ENCODE measurements around the gene GRN.
"Not testable (repeated sequence)": the region's sequence is repeated elsewhere in the genome, so short reads cannot be mapped to it uniquely, and the experiment has no call there.

GRN gene

DNA sequence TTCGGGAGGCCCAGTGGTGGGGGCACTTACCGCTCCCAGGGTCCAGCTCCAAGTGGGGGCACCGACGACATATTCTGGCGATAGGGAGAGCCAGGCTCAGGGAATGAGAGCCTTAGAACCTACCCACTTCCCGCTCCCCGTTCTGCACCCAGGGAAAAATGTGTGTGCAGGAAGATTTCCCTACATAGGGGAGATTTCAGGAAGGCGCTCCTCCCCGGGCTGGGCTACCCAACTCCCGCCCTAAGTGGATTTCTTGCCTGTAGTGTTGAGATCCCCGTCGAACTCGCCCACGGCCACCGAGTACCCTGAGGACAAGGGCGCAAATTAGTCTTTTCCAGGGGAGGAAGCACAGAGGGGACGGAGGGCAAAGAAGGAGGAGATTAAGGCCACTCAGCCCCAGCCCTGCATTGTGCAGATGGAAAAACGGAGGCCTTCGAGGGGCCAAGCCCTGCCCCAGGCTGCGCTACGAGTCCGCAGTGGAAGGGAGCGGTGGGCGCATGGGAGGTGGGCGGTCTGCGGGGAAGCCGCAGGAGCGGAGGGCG, 39.2 kb downstream of the GRN start:
- Histone ChIP-seq H3K4me1 (ENCODE audit: insufficient read depth, low read length) (peaks cover 12% of the 10 kb centered on the region; the same call in 1 of the 2 replicates), H3K9ac (ENCODE audit: low read depth, low read length) (peak overlapping the region; percentile 60), H3K9me3 (ENCODE audit: control insufficient read depth, insufficient read depth, low read length) (no peaks in the 10 kb centered on the region), H3K36me3 (ENCODE audit: insufficient read depth, low read length) (no peaks in the 10 kb centered on the region)

DNA sequence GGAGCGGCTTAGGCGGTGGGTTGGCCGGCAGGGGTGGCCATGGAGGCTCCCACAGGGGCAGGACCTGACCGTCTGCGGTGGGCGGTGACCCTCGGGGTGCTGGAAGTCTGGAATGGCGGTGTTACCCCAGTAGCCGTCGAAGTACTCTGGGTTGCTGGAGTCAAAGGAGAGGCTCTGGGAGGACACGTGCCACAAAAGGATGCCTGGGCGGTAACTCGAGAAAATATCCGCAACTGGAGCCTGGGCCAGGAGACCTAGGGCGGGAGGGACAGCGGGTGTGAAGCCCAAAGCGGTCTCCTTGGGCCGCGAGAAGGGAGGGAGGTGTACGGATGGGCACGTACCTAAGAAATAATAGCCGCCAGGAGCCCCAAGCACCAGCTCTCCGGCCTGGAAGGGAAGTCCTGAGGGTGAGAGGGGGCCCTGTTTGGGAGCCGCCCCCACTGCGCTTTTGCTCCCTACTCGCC, 39.8 kb downstream of the GRN start:
- Histone ChIP-seq H3K9ac (ENCODE audit: low read depth, low read length) (peak overlapping the region; percentile 60), H3K36me3 (ENCODE audit: insufficient read depth, low read length) (no peaks in the 10 kb centered on the region), H3K4me1 (ENCODE audit: insufficient read depth, low read length) (peaks cover 16% of the 10 kb centered on the region), H3K9me3 (ENCODE audit: control insufficient read depth, insufficient read depth, low read length) (no peaks in the 10 kb centered on the region)

DNA sequence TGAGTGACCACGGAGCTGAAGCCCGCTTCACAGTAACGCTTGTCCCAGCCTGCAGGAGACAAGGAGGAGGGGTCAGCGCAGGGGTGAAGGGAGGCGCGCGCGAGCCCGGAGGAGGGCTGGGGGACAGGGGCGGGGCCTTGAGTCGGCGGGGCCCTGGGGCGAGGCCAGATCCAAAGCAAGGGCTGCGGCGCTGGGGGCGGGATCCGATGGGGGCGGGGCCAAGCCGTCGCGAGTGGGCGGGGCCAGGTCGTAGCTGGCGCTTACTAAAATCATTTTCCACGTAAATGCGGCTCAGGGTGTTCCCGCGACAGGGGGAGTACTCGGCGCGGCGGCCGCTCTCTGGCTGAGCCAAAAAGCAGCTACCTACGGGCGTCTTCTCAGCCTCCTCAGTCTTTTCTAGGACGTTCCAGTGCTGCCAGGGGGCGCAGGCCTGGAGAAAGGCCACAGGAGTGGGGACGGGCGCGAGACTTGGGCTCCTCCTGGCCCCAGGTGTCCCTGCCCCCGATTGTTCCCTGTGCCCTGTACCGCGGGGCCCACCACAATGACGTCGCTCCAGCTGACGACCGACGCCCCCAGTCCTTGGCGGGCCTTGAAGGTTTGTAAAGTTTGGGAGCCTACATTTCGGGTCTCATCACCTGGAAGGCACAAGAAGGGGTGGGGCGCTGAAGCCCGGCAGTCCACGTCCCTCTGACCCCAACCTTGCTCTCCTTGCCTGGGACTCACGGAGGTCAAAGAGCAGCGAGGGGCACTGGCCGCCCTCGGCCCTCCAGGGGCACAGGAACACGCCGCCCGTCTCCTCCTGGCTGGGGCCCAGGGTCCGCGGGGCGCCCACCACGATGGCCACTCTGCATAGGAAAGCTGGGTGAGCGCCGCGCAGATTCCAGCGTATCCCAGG, 40.4 kb downstream of the GRN start:
- no peaks in the 10 kb centered on the region for H3K9me3 ChIP-seq (ENCODE audit: control insufficient read depth, insufficient read depth, low read length)
- H3K36me3 ChIP-seq (ENCODE audit: insufficient read depth, low read length), result no peaks in the 10 kb centered on the region
- peaks cover 16% of the 10 kb centered on the region for H3K4me1 ChIP-seq (ENCODE audit: insufficient read depth, low read length)
- peak overlapping the region; percentile 72 for H3K9ac ChIP-seq (ENCODE audit: low read depth, low read length)

DNA sequence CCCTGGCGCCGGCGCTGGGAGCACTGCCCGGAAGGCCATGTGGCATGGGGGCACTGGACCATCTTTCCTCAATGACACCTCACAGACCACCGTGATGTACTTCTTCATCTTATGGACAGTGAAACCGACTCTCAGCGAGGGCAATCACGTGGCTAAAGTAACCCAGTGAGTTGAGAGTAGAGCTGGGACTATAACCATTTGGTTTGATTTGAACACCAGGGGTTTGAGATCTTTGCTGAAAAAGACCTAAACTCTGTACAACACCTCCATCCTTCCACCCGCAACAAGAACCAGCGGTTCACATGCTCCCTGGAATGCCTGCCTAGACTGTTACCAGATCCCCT, 41.1 kb downstream of the GRN start:
- H3K9ac ChIP-seq (ENCODE audit: low read depth, low read length), result peak overlapping the region; percentile 72; the same call in 1 of the 2 replicates
- H3K36me3 ChIP-seq (ENCODE audit: insufficient read depth, low read length), result no peaks in the 10 kb centered on the region
- peaks cover 10% of the 10 kb centered on the region for H3K4me1 ChIP-seq (ENCODE audit: insufficient read depth, low read length)
- H3K9me3 ChIP-seq (ENCODE audit: control insufficient read depth, insufficient read depth, low read length), result no peaks in the 10 kb centered on the region

DNA sequence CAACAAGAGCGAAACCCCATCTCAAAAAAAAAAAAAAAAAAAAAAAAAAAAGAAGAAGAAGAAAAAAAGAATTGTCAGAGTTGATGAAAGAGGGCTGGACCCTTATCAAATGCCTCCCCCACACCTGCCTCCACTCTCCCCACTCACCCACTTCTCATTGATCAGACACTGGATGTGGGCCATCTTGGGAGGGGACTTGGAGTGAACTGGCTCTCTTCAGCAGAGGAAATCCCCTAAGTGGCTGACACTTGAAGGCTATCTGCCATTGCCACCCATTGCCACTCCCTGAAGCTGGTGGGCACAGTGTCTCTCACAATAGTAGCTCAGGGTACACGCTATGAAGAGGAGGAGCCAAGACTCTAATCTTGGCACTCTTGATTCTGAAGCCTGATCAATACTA, 42.7 kb downstream of the GRN start:
- Histone ChIP-seq H3K36me3 (ENCODE audit: insufficient read depth, low read length) (no peaks in the 10 kb centered on the region), H3K9me3 (ENCODE audit: control insufficient read depth, insufficient read depth, low read length) (0 out of 2 replicates have a peak, but pooled peaks cover 2% of the 10 kb centered on the region), H3K9ac (ENCODE audit: low read depth, low read length) (no peak overlapping the region), H3K4me1 (ENCODE audit: insufficient read depth, low read length) (peaks cover 10% of the 10 kb centered on the region)

DNA sequence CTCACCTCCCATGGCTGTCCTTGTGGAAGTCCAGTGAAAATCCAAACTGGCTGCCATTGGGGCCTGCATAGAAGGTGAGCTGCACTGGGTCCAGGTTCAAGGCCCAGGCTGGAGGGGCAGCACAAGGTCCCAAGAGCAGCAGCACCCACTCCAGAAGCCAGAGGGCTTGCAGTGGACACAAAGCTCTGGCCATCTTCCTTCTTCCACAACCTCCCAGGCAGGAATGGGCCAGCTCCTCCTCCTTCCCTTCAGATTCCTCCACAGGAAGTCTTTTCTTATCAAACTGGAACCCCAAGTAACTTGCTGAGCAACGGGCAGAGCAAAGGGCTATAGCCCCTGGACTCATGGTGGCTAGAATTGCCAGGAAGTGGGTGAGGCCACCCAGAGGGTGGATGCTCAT, 44.2 kb downstream of the GRN start, which contains the start of gene ITGA2B:
Gene ITGA2B, minus strand, starts transcription at position 369 of the 400 bp plus-strand sequence. Its CDS starts 176 bp downstream, at position 193.
- Histone ChIP-seq H3K9ac (ENCODE audit: low read depth, low read length) (no peak within 1 kb of the TSS), H3K36me3 (ENCODE audit: insufficient read depth, low read length) (no peaks in the 10 kb centered on the region), H3K9me3 (ENCODE audit: control insufficient read depth, insufficient read depth, low read length) (0 out of 2 replicates have a peak, but pooled peaks cover 2% of the 10 kb centered on the region), H3K4me1 (ENCODE audit: insufficient read depth, low read length) (peaks cover 10% of the 10 kb centered on the region)

DNA sequence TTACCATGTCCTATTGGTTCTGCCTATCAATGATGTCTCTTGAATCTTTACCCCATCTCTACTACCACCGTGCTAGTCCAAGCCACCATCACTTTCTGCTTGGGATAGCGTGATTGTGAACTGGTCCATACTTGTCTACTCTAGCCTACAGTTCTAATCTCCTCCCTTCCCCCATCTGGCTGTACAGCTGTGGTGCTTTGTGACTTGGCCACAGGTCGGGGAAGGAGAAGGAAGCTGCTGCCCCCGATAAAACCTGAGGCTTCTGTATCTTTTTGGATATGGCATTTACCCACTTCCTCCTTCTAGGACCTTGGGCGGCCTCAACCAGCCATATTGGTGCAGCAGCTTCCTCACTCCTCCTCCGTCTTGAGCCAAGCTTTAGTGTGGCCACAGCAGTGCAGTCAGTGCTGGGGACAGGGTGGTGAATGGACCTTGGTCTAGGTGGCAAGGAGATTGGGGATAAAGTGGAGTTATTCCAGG, 44.7 kb downstream of the GRN start:
- Histone ChIP-seq H3K4me1 (ENCODE audit: insufficient read depth, low read length) (peaks cover 10% of the 10 kb centered on the region), H3K9me3 (ENCODE audit: control insufficient read depth, insufficient read depth, low read length) (0 out of 2 replicates have a peak, but pooled peaks cover 2% of the 10 kb centered on the region), H3K36me3 (ENCODE audit: insufficient read depth, low read length) (no peaks in the 10 kb centered on the region), H3K9ac (ENCODE audit: low read depth, low read length) (no peak overlapping the region)

DNA sequence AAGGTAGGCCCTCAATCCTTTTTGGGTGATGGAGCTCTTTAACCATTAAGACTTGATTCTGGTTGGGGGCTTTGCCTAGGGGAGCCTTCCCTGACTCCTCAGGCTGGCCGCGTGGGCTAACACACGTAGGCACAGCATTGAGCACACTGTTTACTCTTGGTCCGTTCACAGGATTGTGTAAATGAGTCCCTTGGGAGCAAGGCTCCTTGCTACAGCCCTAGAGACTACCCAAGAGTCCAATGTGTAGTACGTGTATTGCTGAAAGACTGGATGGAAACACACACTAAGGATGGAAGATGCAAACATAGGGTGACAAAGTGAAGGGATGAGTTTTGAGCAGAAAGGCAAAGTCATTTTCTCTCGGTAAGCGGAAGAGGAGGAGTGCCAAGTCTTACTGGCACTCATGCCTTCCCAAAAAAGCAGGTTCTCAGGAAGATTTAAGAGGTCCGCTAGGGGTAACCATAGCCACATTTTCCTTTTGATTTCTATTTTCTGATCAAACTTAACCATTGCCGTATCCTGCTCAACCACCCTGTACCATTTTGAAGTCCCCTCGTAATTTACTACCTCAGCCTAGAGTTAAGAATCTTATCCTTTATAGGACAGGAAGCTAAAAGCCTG, 45.3 kb downstream of the GRN start:
- peaks cover 10% of the 10 kb centered on the region for H3K4me1 ChIP-seq (ENCODE audit: insufficient read depth, low read length)
- H3K9me3 ChIP-seq (ENCODE audit: control insufficient read depth, insufficient read depth, low read length), result 0 out of 2 replicates have a peak, but pooled peaks cover 2% of the 10 kb centered on the region
- no peak overlapping the region for H3K9ac ChIP-seq (ENCODE audit: low read depth, low read length)
- no peaks in the 10 kb centered on the region for H3K36me3 ChIP-seq (ENCODE audit: insufficient read depth, low read length)

DNA sequence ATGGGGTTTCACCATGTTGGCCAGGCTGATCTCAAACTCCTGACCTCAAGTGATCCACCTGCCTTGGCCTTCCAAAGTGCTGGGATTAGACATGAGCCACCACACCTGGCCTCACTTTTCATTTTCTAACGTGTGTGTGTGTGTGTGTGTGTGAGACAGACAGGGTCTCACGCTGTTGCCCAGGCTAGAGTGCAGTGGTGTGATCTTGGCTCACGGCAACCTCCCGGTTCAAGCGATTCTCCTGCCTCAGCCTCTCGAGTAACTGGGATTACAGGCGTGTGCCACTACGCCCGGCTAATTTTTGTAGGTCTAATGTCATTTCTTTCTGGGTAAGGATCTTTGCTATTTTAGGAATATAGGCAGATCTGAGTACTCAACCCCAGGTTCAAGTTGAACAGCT, 49.0 kb downstream of the GRN start:
- H3K9me3 ChIP-seq (ENCODE audit: control insufficient read depth, insufficient read depth, low read length); H3K4me1 ChIP-seq (ENCODE audit: insufficient read depth, low read length); H3K9ac ChIP-seq (ENCODE audit: low read depth, low read length): not testable (repeated sequence)
- peaks cover 23% of the 10 kb centered on the region for H3K36me3 ChIP-seq (ENCODE audit: insufficient read depth, low read length)

DNA sequence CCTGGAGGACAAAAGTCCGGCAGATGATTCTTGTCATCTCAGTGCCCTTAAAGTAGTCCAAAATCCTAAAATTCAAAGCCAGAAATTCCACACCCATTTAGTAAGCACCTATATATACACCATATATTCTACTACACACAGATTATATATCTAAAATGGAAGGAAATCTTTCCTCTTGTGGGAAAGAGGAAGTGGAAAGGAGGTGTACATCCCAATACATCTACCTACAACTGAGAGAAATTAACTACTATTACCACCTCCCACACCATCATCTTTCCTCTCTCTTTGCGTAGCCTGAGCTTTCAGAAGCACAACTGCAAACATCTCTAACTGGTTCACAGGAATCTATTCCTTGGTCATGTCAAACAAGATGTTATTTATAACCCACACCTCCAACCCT, 49.7 kb downstream of the GRN start:
- H3K4me1 ChIP-seq (ENCODE audit: insufficient read depth, low read length), result no peaks in the 10 kb centered on the region
- H3K9me3 ChIP-seq (ENCODE audit: control insufficient read depth, insufficient read depth, low read length), result 0 out of 2 replicates have a peak, but pooled peaks cover 2% of the 10 kb centered on the region
- peaks cover 30% of the 10 kb centered on the region for H3K36me3 ChIP-seq (ENCODE audit: insufficient read depth, low read length)
- no peak overlapping the region for H3K9ac ChIP-seq (ENCODE audit: low read depth, low read length)

DNA sequence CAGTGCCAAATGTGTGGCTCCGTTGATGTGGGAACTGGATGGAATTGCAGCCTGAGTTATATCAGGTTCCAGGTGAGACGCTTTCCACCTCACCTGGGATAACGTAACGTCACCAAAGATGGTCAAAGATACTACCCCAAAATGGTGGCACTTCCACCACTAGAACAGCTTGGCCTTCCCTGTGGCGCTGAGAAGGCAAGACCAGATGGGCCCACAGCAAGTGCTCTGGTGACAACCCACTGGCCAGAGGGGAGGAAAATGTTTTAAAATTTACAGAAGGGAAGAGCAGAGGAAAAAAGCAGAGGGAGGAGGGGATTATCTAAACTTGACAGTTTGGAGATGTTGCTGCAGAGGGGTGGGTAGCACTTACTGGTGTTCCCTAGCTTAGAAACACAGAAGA, 51.8 kb downstream of the GRN start:
- H3K9me3 ChIP-seq (ENCODE audit: control insufficient read depth, insufficient read depth, low read length), result no peaks in the 10 kb centered on the region
- H3K4me1 ChIP-seq (ENCODE audit: insufficient read depth, low read length), result no peaks in the 10 kb centered on the region
- H3K36me3 ChIP-seq (ENCODE audit: insufficient read depth, low read length), result peaks cover 43% of the 10 kb centered on the region
- H3K9ac ChIP-seq (ENCODE audit: low read depth, low read length), result no peak overlapping the region

DNA sequence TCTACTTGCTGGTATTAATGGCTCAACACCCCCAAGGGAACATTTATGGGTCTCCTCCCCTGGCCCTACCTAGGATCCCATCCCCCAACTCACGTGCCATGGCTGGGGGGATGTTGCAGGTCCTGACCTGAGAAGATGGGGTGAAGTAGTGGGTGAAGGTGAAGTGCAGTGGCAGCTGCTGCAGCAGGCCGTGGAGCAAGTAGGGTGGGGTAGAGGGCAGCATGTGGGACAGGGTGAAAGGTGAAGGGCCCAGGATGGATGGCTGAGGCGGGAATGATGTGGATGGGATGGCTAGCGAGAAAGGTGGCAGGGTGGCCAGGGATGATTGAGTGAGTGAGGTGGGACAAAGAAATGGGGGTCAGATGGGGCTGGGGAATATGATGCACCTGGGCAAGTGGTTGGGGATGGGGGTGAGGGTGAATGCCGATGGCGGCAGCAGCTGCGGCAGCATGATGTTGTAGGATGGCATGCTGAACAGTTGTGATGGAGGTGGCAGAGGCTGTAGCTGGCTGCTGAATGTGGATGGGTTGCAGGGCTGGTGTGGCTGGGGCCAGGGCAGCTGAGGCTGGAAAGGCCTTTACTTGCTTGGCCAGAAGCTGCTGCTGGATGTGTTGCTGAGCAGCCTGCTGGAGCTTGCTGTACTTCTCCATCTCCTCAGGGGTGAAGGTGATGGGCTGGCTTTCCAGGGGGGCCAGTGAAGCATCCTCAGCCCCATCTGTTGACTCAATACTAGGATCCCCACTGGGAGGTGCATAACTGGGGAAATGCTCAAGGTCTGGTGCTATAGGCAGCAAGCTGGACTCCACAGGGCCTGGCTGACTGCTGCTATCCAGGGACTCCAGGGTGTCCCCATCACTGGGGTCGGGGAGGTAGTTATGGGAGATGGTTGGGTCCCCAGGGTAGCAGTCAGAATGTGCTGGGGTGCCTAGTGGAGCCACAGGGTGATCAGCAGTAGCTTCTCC, 52.7 kb downstream of the GRN start:
- H3K9ac ChIP-seq (ENCODE audit: low read depth, low read length), result no peak overlapping the region
- H3K36me3 ChIP-seq (ENCODE audit: insufficient read depth, low read length), result peaks cover 43% of the 10 kb centered on the region
- no peaks in the 10 kb centered on the region for H3K9me3 ChIP-seq (ENCODE audit: control insufficient read depth, insufficient read depth, low read length)
- H3K4me1 ChIP-seq (ENCODE audit: insufficient read depth, low read length), result no peaks in the 10 kb centered on the region

DNA sequence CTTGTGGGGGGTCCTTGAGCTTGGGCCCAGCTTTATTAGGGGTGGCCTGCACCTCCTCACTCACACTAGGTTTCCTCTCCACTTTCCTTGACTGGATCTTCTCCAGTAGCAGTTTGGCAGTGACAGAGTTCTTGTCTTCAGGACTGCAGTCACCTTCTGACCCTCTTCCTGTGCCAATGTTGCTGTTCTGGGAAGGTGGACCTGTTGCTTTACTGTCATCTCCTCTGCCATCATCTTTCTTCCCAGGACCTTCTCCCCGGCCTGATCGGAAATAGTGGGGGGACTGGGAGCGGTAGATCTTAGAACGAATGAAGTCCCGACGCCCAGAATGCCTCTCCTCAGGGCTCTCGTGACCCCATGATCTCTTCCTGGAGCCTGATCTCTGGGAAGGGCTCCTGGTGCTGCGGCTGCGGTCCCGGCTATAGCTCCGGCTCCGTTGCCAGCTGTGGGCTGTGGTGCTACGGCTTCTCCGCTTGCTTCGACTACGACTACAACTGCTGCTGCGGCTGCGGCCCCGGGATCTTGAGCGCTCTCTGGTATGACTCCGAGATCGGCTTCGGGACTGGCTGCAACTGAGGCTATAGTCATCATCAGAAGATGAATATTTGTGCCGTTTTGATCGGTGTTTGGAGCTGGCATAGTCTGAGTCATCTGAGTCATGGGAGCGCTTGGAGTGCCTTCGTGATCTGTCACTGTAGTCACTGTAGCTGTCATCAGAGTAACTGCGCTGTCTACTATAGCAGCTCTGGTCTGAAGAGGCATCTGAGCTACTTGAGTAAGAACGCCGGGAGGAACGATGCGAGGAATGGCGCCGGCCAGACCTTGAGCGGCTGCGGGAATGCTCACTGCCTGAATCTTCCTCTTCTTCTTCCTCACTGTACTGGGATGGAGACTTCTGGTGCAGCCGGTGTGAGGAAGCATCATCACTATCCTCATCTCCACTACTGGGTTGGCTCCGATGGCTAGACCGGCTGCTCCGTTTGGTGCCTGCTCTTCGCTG, 53.9 kb downstream of the GRN start:
- no peaks in the 10 kb centered on the region for H3K9me3 ChIP-seq (ENCODE audit: control insufficient read depth, insufficient read depth, low read length)
- H3K9ac ChIP-seq (ENCODE audit: low read depth, low read length), result no peak overlapping the region
- H3K4me1 ChIP-seq (ENCODE audit: insufficient read depth, low read length), result no peaks in the 10 kb centered on the region
- peaks cover 43% of the 10 kb centered on the region for H3K36me3 ChIP-seq (ENCODE audit: insufficient read depth, low read length)

Measured in ES-I3 (cell line).